ENCODE data around the gene LPP.

- TF ChIP-seq ELK1 (IDR thresholded peaks at IDR 0.05; ENCODE audit: low read depth, low read length) (no peak), EHF (CRISPR knock-in tag; IDR thresholded peaks at IDR 0.05) (no peak), CTCF (IDR thresholded peaks at IDR 0.05) (no peak), MYC (IDR thresholded peaks at IDR 0.05; ENCODE audit: borderline replicate concordance, low read length) (no peak)
- TF ChIP-seq, protein P1, sequence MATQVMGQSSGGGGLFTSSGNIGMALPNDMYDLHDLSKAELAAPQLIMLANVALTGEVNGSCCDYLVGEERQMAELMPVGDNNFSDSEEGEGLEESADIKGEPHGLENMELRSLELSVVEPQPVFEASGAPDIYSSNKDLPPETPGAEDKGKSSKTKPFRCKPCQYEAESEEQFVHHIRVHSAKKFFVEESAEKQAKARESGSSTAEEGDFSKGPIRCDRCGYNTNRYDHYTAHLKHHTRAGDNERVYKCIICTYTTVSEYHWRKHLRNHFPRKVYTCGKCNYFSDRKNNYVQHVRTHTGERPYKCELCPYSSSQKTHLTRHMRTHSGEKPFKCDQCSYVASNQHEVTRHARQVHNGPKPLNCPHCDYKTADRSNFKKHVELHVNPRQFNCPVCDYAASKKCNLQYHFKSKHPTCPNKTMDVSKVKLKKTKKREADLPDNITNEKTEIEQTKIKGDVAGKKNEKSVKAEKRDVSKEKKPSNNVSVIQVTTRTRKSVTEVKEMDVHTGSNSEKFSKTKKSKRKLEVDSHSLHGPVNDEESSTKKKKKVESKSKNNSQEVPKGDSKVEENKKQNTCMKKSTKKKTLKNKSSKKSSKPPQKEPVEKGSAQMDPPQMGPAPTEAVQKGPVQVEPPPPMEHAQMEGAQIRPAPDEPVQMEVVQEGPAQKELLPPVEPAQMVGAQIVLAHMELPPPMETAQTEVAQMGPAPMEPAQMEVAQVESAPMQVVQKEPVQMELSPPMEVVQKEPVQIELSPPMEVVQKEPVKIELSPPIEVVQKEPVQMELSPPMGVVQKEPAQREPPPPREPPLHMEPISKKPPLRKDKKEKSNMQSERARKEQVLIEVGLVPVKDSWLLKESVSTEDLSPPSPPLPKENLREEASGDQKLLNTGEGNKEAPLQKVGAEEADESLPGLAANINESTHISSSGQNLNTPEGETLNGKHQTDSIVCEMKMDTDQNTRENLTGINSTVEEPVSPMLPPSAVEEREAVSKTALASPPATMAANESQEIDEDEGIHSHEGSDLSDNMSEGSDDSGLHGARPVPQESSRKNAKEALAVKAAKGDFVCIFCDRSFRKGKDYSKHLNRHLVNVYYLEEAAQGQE (IDR thresholded peaks at IDR 0.05) = no peak
Observed at GRCh38 chr3:188286087-188286513, 132.1 kb downstream of the LPP start.
